ENCODE data around the gene FBXW7. TPM values are rescaled to one million over a fixed set of nuclear protein-coding genes. Genes with fewer than 3 reads are reported as not detected.

Gene FBXW7
- total and polyA plus RNA-seq, 2 of the 8 experiments (the other 6 are each of a cell fraction or from before 2014, with no cell fraction given) = 6.0 to 26.7 TPM

DNA sequence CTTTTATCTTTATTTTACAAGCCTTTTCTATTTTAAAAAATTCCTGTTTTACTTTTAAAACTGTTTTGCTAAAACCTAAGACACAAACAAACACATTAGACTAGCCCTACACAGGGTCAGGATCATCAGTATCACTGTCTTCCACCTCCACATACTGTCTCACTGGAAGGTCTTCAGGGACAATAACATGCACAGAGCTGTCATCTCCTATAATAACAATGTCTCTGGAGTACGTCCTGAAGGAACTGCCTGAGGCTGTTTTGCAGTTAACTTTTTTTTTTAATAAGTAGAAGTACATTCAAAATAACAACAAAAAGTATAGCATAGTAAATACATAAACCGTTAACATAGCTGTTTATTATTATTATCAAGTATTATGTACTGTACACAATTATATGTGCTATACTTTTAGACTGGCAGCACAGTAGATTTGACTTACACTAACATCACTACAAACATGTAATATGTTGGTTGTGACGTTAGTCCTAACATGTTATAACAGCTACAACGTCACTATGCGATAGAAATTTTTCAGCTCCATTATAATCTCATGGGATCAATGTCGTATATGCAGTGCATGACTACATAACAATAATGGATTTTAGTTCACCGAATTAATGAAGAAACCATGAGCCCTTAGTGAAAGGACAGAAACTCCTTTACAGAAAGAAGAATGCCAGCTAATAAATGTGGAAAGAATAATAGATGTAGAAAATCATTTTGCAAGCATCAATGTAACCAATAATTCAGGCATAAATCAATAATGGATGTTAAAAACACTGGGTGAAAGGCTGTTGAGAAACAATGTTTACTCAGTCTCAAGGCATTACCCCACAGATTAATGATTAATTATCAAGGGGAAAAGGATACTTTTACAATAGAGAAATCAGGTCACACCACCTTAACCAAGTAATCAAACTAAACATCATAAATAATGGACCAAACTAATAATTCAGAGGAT is 49.2 kb downstream of the FBXW7 start (continued):
- no peak for TF ChIP-seq CTBP2 (IDR thresholded peaks at IDR 0.05; ENCODE audit: borderline replicate concordance, insufficient read depth, insufficient read length, low read length)
- TF ChIP-seq CBX8 (IDR thresholded peaks at IDR 0.05; ENCODE audit: borderline replicate concordance, low read depth, low read length) = no peak
- TF ChIP-seq RFX5 (IDR thresholded peaks at IDR 0.05; ENCODE audit: borderline replicate concordance, low read depth, low read length) = no peak
- TF ChIP-seq SRF (IDR thresholded peaks at IDR 0.05; ENCODE audit: low read depth, low read length) = no peak
- no peak for TF ChIP-seq POLR2A (IDR thresholded peaks at IDR 0.05; ENCODE audit: control extremely low read depth in 1 of 2, low read depth in 2 of 2, low read length in 2 of 2)
- no peak for TF ChIP-seq POLR2AphosphoS5 (IDR thresholded peaks at IDR 0.05; ENCODE audit: low read depth, low read length)
- TF ChIP-seq CHD1 (IDR thresholded peaks at IDR 0.05; ENCODE audit: low read depth, low read length) = no peak
- TF ChIP-seq, protein P1, sequence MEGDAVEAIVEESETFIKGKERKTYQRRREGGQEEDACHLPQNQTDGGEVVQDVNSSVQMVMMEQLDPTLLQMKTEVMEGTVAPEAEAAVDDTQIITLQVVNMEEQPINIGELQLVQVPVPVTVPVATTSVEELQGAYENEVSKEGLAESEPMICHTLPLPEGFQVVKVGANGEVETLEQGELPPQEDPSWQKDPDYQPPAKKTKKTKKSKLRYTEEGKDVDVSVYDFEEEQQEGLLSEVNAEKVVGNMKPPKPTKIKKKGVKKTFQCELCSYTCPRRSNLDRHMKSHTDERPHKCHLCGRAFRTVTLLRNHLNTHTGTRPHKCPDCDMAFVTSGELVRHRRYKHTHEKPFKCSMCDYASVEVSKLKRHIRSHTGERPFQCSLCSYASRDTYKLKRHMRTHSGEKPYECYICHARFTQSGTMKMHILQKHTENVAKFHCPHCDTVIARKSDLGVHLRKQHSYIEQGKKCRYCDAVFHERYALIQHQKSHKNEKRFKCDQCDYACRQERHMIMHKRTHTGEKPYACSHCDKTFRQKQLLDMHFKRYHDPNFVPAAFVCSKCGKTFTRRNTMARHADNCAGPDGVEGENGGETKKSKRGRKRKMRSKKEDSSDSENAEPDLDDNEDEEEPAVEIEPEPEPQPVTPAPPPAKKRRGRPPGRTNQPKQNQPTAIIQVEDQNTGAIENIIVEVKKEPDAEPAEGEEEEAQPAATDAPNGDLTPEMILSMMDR (IDR thresholded peaks at IDR 0.05; ENCODE audit: control extremely low read depth in 1 of 3, insufficient read depth in 1 of 3, low read depth in 1 of 3, low read length in 3 of 3) = no peak
